Measurements from ENCODE around the gene RGMA. TPM values are rescaled to one million over a fixed set of nuclear protein-coding genes. Genes with fewer than 3 reads are reported as not detected.

Gene RGMA
- total and polyA plus RNA-seq, 2 experiments from 2014 or later: 34.2 to 36.5 TPM

DNA sequence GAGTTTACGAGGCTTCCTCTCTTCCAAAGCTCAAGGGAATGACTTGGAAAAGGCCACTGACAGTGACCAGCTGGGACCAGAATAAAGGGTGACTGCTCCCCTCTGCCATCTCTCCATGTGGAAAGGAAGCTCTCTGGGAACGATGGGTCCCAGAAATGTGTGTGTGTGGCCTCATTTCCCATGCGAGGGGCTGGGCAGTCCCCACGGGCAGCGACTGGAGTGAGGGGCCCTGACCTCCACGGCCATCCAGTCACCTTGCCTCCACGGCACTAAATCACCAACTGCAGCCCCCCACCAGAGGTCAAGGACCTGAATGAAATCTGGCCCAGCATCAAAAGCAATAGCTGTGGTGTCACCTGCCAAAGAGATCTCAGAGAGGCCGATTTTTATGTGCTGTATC, 29.6 kb downstream of the RGMA start (continued):
- TF ChIP-seq ZNF462 (CRISPR knock-in tag; IDR thresholded peaks at IDR 0.05) (no peak), POLR2AphosphoS5 (IDR thresholded peaks at IDR 0.05; ENCODE audit: low read depth) (no peak)

DNA sequence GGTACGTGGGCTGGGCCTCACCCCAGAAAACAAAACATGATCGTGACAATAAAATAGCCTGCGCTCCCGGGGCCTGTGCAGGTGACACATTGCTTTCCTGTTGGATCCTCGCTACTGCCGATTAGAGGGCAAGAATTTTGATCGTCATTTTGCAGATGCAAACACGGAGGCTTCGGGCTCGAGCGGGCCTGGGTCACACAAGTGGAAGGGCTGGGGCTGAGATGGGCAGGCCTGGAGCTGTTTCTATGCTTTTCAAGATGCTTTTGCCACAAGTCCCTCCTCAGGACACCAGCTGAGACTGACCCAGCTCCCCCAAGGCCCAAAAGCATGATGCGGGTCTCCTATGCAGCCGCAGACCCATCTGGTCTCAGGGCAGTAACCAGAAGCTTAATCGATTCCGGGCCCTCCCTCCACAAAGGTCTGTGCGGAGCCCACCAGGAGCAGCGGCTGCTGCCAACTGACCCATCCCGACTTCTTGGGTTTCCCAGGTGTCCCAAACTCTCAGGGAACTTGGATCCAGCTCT, 30.0 kb downstream of the RGMA start:
- peaks cover 28% of the 10 kb centered on the region for H3K27me3 Mint-ChIP-seq (ENCODE audit: insufficient read depth, low read depth, poor library complexity)
- no peak for TF ChIP-seq STAT1 (IDR thresholded peaks at IDR 0.05; ENCODE audit: unreplicated experiment)
- no peak for TF ChIP-seq ZNF114 (CRISPR knock-in tag; IDR thresholded peaks at IDR 0.05)
- TF ChIP-seq, protein P1, sequence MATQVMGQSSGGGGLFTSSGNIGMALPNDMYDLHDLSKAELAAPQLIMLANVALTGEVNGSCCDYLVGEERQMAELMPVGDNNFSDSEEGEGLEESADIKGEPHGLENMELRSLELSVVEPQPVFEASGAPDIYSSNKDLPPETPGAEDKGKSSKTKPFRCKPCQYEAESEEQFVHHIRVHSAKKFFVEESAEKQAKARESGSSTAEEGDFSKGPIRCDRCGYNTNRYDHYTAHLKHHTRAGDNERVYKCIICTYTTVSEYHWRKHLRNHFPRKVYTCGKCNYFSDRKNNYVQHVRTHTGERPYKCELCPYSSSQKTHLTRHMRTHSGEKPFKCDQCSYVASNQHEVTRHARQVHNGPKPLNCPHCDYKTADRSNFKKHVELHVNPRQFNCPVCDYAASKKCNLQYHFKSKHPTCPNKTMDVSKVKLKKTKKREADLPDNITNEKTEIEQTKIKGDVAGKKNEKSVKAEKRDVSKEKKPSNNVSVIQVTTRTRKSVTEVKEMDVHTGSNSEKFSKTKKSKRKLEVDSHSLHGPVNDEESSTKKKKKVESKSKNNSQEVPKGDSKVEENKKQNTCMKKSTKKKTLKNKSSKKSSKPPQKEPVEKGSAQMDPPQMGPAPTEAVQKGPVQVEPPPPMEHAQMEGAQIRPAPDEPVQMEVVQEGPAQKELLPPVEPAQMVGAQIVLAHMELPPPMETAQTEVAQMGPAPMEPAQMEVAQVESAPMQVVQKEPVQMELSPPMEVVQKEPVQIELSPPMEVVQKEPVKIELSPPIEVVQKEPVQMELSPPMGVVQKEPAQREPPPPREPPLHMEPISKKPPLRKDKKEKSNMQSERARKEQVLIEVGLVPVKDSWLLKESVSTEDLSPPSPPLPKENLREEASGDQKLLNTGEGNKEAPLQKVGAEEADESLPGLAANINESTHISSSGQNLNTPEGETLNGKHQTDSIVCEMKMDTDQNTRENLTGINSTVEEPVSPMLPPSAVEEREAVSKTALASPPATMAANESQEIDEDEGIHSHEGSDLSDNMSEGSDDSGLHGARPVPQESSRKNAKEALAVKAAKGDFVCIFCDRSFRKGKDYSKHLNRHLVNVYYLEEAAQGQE (IDR thresholded peaks at IDR 0.05; ENCODE audit: unreplicated experiment): no peak
- TF ChIP-seq, protein P2, sequence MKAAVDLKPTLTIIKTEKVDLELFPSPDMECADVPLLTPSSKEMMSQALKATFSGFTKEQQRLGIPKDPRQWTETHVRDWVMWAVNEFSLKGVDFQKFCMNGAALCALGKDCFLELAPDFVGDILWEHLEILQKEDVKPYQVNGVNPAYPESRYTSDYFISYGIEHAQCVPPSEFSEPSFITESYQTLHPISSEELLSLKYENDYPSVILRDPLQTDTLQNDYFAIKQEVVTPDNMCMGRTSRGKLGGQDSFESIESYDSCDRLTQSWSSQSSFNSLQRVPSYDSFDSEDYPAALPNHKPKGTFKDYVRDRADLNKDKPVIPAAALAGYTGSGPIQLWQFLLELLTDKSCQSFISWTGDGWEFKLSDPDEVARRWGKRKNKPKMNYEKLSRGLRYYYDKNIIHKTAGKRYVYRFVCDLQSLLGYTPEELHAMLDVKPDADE (IDR thresholded peaks at IDR 0.05): no peak
- no peak for TF ChIP-seq JUNB (IDR thresholded peaks at IDR 0.05; ENCODE audit: unreplicated experiment)

More for the DNA sequence above, 30.0 kb downstream of the RGMA start:
- no peak for ATAC-seq
- H3K9me2 ChIP-seq (ENCODE audit: insufficient read depth): no peaks in the 10 kb centered on the region
- H3F3A ChIP-seq (replicated peaks; ENCODE audit: low read depth): peaks cover 6% of the 10 kb centered on the region
- no peak overlapping the region for H3K27ac ChIP-seq (ENCODE audit: low read depth)
- no peak for DNase-seq (ENCODE audit: low spot score)
- peaks cover 7% of the 10 kb centered on the region; the same call in 1 of the 2 replicates for H3K36me3 ChIP-seq (ENCODE audit: insufficient read depth)
- no peaks in the 10 kb centered on the region for H3K27me3 ChIP-seq (ENCODE audit: insufficient read depth)
- H3K4me3 ChIP-seq: no peak overlapping the region
- H3K27ac Mint-ChIP-seq: peak overlapping the region; percentile 74
- H3K4me1 ChIP-seq (ENCODE audit: insufficient read depth): peaks cover 41% of the 10 kb centered on the region
- no peaks in the 10 kb centered on the region for H3K9me3 Mint-ChIP-seq
- no peak overlapping the region for H2AFZ ChIP-seq
- peaks cover 73% of the 10 kb centered on the region for H3K4me1 Mint-ChIP-seq
- H3K79me2 ChIP-seq (replicated peaks; ENCODE audit: insufficient read depth): peaks cover 76% of the 10 kb centered on the region
- H3K4me2 ChIP-seq: peak overlapping the region; percentile 35
- peaks cover 48% of the 10 kb centered on the region for H3K36me3 Mint-ChIP-seq (ENCODE audit: low read depth)
- no peaks in the 10 kb centered on the region; the same call in 1 of the 2 replicates for H4K20me1 ChIP-seq (replicated peaks; ENCODE audit: insufficient read depth)
- H3K4me3 Mint-ChIP-seq: no peak overlapping the region

Measured in GM23338 (cell line).